DOHH2 (cell line): ENCODE data around the gene ABCC8.

Experiments used
- CTCF ChIP-seq: fragments of 200-600 bp; sonication (generic); IDR thresholded peaks from one replicate; pipeline ENCODE4 v1.5.1; 2014; ENCODE audit warnings: antibody characterized with exemption, mild to moderate bottlenecking, low read depth, low read length; ENCODE audit not compliant: poor library complexity, severe bottlenecking
- EZH2phosphoT487 ChIP-seq: fragments of 200-600 bp; sonication (generic); IDR thresholded peaks from 2 replicates; pipeline ENCODE4 v1.6.1; 2017; ENCODE audit warnings: borderline replicate concordance, mild to moderate bottlenecking, antibody characterized with exemption, low read length, moderate library complexity, mixed read lengths

- TF ChIP-seq CTCF (no peak), EZH2phosphoT487 (no peak)
Measured at GRCh38 chr11:17445240-17445795, 31.3 kb downstream of the ABCC8 start.
